NT2/D1 (cell line): ENCODE measurements around the gene MAS1L.

Experiments used
- SUZ12 ChIP-seq: IDR thresholded peaks from 2 replicates; pipeline ENCODE4 v1.6.1; 2011; ENCODE audit not compliant: insufficient read length, insufficient read depth; ENCODE audit errors: extremely low read depth
- YY1 ChIP-seq: IDR thresholded peaks from 2 replicates; pipeline ENCODE4 v1.6.1; 2011; ENCODE audit not compliant: insufficient read length, insufficient read depth
- ZNF274 ChIP-seq: IDR thresholded peaks from 2 replicates; pipeline ENCODE4 v1.6.1; 2011; ENCODE audit warnings: mild to moderate bottlenecking, low read depth, low read length

DNA sequence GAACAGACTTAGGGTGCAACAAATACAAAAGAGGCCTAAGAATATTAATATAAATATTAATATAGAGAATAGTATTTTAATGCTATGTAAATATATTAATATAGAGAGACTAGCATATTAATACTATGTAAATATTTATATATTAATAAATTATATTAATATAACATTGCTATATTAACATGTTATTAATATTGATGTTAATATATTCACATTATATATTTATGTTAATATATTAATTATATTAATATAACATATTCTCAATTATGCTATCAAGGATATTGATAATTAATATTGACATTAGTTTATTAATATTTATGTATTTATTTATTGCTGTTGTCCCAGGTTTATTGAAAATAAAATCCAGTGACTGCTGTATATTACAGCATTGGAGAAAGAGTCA is 1.1 kb upstream of the MAS1L start:
- TF ChIP-seq SUZ12 (no peak), YY1 (no peak), ZNF274 (no peak)
